Activated CD8-positive, alpha-beta T cell treated with anti-CD3 and anti-CD28 coated beads for 36 hours (primary cell): ENCODE measurements around the gene AGFG1. TPM values are rescaled to one million over a fixed set of nuclear protein-coding genes. Genes with fewer than 3 reads are reported as not detected.

ENCODE experiments used
- ATAC-seq: fragments of 200-7000 bp; cut with Tn5 transposase; one replicate; pipeline ENCODE4 v1.10.0; 2021; ENCODE audit warnings: mild to moderate bottlenecking, moderate library complexity
- CTCF ChIA-PET: fragments of 350-600 bp; sonication (Branson Sonifier 250); formaldehyde crosslinking; loops from one replicate; lab custom pipeline; 2021; ENCODE audit warnings: antibody characterized with exemption; lab: Charles Lee
- POLR2A ChIA-PET: fragments of 350-600 bp; sonication (Branson Sonifier 250); formaldehyde crosslinking; loops from one replicate; lab custom pipeline; 2021; ENCODE audit warnings: antibody characterized with exemption; lab: Charles Lee
- DNase-seq: peaks from one replicate; pipeline ENCODE4 v3.0.0-alpha.2; 2020
- H3K27ac Mint-ChIP-seq: one replicate; pipeline ENCODE4 v1.8.0; 2021; ENCODE audit warnings: mild to moderate bottlenecking, mixed read lengths
- H3K27me3 Mint-ChIP-seq: one replicate; pipeline ENCODE4 v1.8.0; 2021; ENCODE audit warnings: mixed read lengths
- H3K36me3 Mint-ChIP-seq: one replicate; pipeline ENCODE4 v1.8.0; 2021; ENCODE audit warnings: low read depth, mixed read lengths
- H3K4me1 Mint-ChIP-seq: one replicate; pipeline ENCODE4 v1.8.0; 2021; ENCODE audit warnings: low read depth, mixed read lengths
- H3K4me3 Mint-ChIP-seq: one replicate; pipeline ENCODE4 v1.8.0; 2021; ENCODE audit warnings: mild to moderate bottlenecking, moderate library complexity, mixed read lengths
- H3K9me3 Mint-ChIP-seq: one replicate; pipeline ENCODE4 v1.8.0; 2021; ENCODE audit warnings: mixed read lengths
- CTCF ChIP-seq: fragments of 200-600 bp; IDR thresholded peaks from one replicate; pipeline ENCODE4 v1.8.0; 2022; ENCODE audit warnings: antibody characterized with exemption, mild to moderate bottlenecking
- intact Hi-C: fragments of 100-400 bp; cut with micrococcal nuclease; formaldehyde crosslinking; loops from one replicate; pipeline ENCODE4 v1.10.0; 2022
- total RNA-seq, 2 experiments: library from RNA; stranded (reverse); gene quantifications; one replicate each; pipeline ENCODE4 v1.2.3, GENCODE V29; 2021

AGFG1 gene
- total RNA-seq, 2 experiments from 2014 or later, result 117 to 119 TPM

- peaks cover 10% of the 10 kb centered on the region for H3K36me3 Mint-ChIP-seq
- no peak for TF ChIP-seq CTCF
- intact Hi-C loops, result no loop called here
- no peak overlapping the region for H3K27ac Mint-ChIP-seq
- peaks cover 12% of the 10 kb centered on the region for H3K9me3 Mint-ChIP-seq
- no peak for DNase-seq
- H3K4me3 Mint-ChIP-seq, result no peak overlapping the region
- ChIA-PET CTCF (no interaction called here), POLR2A (no interaction called here)
- ATAC-seq, result no peak
- H3K27me3 Mint-ChIP-seq, result no peaks in the 10 kb centered on the region
- peaks cover 2% of the 10 kb centered on the region for H3K4me1 Mint-ChIP-seq
These were observed 35.4 kb upstream of the AGFG1 start for GRCh38 chr2:227436436-227437174.

DNA sequence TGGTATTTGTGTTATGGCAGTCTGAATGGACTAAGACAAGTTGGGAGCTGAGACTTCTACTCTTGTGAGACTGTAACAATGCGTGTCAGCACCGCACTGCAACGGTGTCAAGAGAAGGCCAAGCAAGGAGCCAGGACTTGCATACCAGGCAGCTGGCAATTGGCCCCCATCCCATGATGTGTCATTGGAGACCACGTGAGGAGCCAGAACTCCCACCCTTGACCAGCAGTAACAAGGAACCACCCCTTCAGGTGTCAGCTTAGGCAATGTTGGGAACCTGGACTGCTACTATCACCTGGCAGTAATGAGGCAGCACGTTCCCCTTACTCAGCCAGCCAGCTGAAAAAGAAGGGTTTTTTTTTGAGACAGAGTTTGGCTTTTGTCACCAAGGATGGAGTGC, 32.7 kb upstream of the AGFG1 start:
- DNase-seq (no peak), ATAC-seq (no peak)
- no peak for TF ChIP-seq CTCF
- intact Hi-C loops, result no loop called here
- Mint-ChIP-seq H3K36me3 (no peaks in the 10 kb centered on the region), H3K27ac (no peak overlapping the region), H3K4me3 (no peak overlapping the region), H3K27me3 (no peaks in the 10 kb centered on the region), H3K4me1 (peaks cover 2% of the 10 kb centered on the region), H3K9me3 (no peaks in the 10 kb centered on the region)
- ChIA-PET CTCF (no interaction called here), POLR2A (no interaction called here)

DNA sequence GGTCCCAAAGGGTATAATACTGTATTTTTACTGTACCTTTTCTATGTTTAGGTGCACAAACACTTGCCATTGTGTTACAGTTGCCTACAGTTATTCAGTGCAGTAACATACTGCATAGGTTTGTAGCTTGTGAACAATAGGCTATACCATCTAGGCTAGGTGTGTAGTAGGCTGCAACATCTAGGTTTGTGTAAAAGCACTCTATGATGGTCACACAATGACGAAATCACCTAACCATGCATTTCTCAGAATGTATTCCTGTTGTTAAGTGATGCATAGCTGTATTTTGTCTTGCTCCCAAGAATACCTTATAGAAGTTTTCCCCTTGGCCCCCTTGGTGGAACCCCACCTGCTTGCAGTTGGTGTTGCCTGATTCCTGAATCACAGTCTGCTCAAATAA, 29.3 kb upstream of the AGFG1 start:
- DNase-seq (no peak), ATAC-seq (no peak)
- CTCF ChIA-PET, result no interaction called here
- no peaks in the 10 kb centered on the region for H3K9me3 Mint-ChIP-seq
- no peaks in the 10 kb centered on the region for H3K27me3 Mint-ChIP-seq
- POLR2A ChIA-PET, result interaction anchor here (0.6 kb wide), 1 partner anchor 15 kb away, joined by 3 read pairs; no protein-coding TSS in a partner anchor
- intact Hi-C loops, result no loop called here
- no peaks in the 10 kb centered on the region for H3K36me3 Mint-ChIP-seq
- no peaks in the 10 kb centered on the region for H3K4me1 Mint-ChIP-seq
- no peak for TF ChIP-seq CTCF
- H3K27ac Mint-ChIP-seq, result no peak overlapping the region
- no peak overlapping the region for H3K4me3 Mint-ChIP-seq

GRCh38 chr2:227443889-227444568, 27.9 kb upstream of the AGFG1 start:
- Mint-ChIP-seq H3K27ac (no peak overlapping the region), H3K4me1 (no peaks in the 10 kb centered on the region), H3K4me3 (no peak overlapping the region), H3K27me3 (no peaks in the 10 kb centered on the region), H3K9me3 (no peaks in the 10 kb centered on the region), H3K36me3 (no peaks in the 10 kb centered on the region)
- ChIA-PET CTCF (no interaction called here), POLR2A (no interaction called here)
- no peak for DNase-seq
- ATAC-seq, result no peak
- intact Hi-C loops, result no loop called here
- no peak for TF ChIP-seq CTCF

DNA sequence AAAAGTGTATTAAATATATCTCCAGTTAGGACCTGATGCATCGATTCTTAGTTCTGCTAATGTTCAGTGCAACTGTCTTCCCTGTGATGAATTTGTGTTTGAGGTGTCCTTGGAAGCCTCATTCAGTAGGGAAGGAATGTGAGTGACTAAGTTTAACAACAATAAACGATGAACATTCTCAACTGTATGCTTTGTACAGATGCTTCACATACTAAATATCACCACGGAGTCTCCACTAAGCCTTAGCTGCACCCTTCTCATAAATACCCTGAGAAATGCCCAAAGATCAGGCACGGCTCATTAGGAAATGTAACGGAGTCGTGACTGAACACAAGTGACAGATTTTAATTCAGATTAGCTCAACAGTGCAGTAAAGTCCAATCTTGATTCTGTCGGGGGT, 24.4 kb upstream of the AGFG1 start:
- H3K4me1 Mint-ChIP-seq, result peaks cover 3% of the 10 kb centered on the region
- ChIA-PET CTCF (no interaction called here), POLR2A (no interaction called here)
- TF ChIP-seq CTCF, result no peak
- H3K36me3 Mint-ChIP-seq, result no peaks in the 10 kb centered on the region
- H3K27ac Mint-ChIP-seq, result no peak overlapping the region
- ATAC-seq, result no peak
- H3K9me3 Mint-ChIP-seq, result no peaks in the 10 kb centered on the region
- no peaks in the 10 kb centered on the region for H3K27me3 Mint-ChIP-seq
- no peak overlapping the region for H3K4me3 Mint-ChIP-seq
- intact Hi-C loops, result no loop called here
- no peak for DNase-seq
